UCSD-AML1 (cell line): ENCODE measurements around the gene TBC1D13.
"Not testable (repeated sequence)": the region's sequence is repeated elsewhere in the genome, so short reads cannot be mapped to it uniquely, and the experiment has no call there.

Experiments used
- DNase-seq: peaks from one replicate; lab custom pipeline; 2025; ENCODE audit not compliant: unreplicated experiment; lab: John Stamatoyannopoulos, UW

TBC1D13 gene

DNA sequence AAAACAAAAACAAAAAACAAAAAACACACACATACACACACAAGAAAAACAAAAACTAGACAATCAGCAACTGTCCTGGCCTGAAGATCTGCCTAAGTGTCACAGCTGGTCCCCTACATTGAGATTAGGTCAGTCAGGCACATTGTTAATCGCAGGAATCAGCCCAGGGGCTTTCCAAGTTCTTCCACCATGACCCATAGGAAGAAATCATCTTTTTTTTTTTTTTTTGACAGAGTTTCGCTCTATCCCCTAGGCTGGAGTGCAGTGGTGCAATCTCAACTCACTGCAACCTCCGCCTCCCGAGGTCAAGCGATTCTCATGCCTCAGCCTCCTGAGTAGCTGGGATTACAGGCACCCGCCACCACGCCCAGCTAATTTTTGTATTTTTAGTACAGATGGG, 56.1 kb downstream of the TBC1D13 start:
- DNase-seq, result not testable (repeated sequence)

DNA sequence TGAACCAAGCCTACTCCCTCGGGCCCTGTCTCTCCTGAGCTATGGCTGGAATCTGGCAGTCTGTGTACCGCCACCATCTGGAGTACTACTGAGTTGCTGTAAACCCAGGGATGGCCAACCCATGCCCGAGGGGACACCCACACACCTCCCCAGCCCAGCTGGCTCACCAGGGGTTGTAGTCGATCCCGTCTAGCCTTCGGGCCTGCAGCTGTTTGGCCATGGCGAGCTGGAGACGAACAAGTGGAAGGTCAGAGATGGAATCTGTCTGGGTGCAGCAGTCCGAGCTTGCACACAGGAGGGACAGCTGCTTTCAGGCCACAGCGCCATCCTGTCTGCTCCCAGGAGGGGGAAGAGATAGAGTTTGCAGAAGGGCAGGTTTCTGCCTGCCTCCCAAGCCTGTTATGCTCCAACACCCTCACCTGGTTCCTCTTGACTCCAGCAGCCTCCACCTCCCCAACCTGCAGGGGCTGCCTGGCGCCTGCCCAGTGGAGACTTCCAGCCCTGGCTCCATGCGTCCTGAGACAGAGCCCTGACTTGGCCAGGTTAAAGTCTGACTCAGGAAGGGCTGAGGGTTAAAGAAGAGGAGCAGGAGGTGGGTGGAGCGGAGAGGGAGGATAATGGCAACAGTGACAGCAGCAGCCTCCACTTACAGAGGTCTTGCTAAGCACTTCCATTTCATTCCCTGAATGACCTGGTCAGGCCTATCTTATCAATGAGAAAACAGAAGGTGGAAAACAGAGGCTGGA, 58.3 kb downstream of the TBC1D13 start:
- DNase-seq, result no peak

DNA sequence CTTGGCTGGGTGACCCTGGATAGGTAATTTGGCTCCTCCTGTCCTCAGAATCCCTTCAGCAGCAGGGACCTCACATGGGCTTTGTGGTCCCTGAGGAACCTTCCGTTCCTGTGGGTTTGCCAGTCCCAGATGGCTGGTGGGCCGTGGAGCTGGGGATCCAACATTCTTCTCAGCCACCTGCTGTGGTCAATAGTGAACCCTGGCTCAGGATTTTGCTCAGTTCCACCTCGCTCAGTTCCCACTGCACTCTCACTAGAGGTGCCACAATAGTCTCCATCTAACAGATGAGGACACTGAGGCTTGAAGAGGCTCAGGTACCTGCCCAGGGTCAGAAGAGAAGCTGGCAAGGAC, 59.6 kb downstream of the TBC1D13 start:
- DNase-seq, result no peak

DNA sequence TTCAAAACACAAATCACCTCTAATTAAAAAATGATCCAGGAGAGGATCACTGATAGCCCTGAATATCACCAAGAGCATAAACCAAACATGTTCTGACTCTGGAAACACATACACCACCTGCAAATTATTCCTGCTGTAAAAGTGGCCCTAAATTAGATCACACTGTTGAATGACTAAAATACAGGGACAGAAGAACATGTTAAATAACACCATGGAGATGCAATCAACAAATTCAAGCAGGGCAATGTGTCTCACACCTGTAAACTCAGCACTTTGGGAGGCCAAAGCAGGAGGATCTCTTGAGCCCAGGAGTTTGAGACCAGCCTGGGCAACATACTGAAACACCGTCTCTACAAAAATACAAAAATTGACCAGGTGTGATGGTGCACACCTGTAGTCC, 60.8 kb downstream of the TBC1D13 start:
- DNase-seq, result no peak

DNA sequence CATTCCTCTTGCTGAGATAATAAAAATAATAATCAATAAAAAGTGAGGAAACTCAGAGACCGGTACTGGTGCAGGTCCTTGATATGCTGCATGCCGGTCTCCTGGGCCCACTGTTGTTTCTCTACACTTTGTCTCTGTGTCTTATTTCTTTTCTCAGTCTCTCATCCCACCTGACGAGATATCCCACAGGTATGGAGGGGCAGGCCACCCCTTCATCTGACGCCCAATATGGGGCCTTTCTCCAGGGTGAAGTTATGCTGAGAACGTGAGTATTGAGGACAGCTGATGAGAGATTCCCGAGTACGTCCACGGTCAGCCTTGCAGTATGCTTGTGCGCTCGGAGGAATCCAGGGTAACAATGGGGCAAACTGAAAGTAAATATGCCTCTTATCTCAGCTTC, 64.0 kb downstream of the TBC1D13 start:
- not testable (repeated sequence) for DNase-seq

DNA sequence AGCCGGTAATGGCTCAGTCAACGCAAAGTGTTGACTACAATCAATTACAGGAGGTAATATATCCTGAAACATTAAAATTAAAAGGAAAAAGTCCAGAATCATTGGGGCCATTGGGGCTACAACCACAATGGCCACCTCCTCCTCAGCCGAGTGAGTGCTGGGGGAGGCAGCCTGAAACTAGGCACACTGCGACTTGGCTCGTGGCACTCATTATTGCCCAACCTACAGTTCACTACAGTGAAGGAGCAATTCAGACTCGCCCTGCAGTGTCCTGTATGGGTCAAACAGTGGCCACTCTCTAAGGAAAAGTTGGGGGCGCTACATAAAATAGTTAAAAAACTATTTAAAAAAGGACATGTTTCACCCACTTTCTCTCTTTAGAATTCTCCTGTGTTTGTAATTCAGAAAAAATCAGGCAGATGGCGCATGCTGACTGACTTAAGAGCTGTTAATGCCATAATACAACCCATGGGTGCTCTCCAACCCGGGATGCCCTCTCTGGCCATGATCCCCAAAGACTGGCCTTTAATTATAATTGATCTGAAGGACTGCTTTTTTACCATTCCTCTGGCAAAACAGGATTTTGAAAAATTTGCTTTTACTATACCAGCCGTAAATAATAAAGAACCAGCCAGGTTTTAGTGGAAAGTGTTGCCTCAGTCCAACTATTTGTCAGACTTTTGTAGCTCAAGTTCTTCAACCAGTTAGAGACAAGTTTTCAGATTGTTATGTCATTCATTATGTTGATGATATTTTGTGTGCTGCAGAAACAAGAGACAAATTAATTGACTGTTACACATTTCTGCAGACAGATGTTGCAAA, 64.9 kb downstream of the TBC1D13 start:
- DNase-seq, result not testable (repeated sequence)

DNA sequence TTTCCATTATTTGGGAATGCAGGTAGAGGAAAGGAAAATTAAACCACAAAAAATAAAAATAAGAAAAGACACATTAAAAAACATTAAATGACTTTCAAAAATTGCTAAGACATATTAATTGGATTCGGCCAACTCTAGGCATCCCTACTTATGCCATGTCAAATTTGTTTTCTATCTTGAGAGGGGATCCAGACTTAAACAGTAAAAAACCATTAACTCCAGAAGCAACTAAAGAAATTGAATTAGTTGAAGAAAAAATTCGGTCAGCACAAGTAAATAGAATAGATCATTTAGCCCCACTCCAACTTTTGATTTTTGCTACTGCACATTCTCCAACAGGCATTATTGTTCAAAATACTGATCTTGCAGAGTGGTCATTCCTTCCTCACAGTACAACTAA, 65.6 kb downstream of the TBC1D13 start:
- not testable (repeated sequence) for DNase-seq

DNA sequence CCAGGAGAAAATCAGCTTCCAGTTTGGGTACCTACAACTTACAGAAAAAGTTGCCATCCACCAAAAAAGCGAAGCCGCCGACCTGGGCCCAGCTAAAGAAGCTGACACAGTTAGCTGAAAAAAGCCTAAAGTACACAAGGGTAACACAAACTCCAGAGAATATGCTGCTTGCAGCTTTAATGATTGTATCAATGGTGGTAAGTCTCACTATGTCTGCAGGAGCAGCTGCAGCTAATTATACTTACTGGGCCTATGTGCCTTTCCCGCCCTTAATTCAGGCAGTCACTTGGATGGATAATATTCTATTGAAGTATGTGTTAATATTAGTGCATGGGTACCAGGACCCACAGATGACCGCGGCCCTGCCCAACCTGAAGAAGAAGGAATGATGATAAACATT, 67.4 kb downstream of the TBC1D13 start:
- DNase-seq, result not testable (repeated sequence)

DNA sequence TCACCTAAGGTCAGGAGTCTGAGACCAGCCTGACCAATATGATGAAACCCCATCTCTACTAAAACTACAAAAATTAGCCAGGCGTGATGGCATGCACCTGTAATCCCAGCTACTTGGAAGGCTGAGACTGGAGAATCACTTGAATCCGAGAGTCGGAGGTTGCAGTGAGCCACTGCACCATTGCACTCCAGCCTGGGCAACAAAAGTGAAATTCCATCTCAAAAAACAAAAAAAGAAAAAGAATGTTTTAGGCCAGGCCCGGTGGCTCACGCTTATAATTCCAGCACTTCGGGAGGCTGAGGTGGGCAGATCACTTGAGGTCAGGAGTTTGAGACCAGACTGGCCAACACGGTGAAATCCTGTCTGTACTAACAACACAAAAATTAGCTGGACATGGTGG, 71.4 kb downstream of the TBC1D13 start:
- not testable (repeated sequence) for DNase-seq
